ENCODE results near the gene MLLT10.

Gene MLLT10

GRCh38 chr10:21516242-21517131 is 17.5 kb upstream of the MLLT10 start:
- H3K9ac ChIP-seq (ENCODE audit: low read length), result no peak overlapping the region
- H3K9me2 ChIP-seq (ENCODE audit: low read depth, low read length), result no peaks in the 10 kb centered on the region
- H3K4me1 ChIP-seq (ENCODE audit: insufficient read depth, low read length, severe bottlenecking), result peaks cover 36% of the 10 kb centered on the region
- no peaks in the 10 kb centered on the region for H3K36me3 ChIP-seq (ENCODE audit: insufficient read depth, low read length)
- H3K27me3 ChIP-seq (ENCODE audit: insufficient read depth, low read length), result peaks cover 7% of the 10 kb centered on the region
- H4K20me1 ChIP-seq (ENCODE audit: insufficient read depth, low read length), result no peaks in the 10 kb centered on the region
- peak overlapping the region; percentile 68 for H3K4me3 ChIP-seq (ENCODE audit: low read depth, low read length, poor library complexity, severe bottlenecking)
- no peaks in the 10 kb centered on the region for H3F3A ChIP-seq (ENCODE audit: insufficient read depth, low read length)
- no peaks in the 10 kb centered on the region for H3K9me3 ChIP-seq (ENCODE audit: low read length)
- no peak overlapping the region for H3K27ac ChIP-seq (ENCODE audit: low read depth, low read length, poor library complexity, severe bottlenecking)
- no peaks in the 10 kb centered on the region for H3K79me2 ChIP-seq (ENCODE audit: insufficient read depth, low read length)
- H2AFZ ChIP-seq (ENCODE audit: low read length), result no peak overlapping the region
- H3K4me2 ChIP-seq (ENCODE audit: low read length), result peak overlapping the region; percentile 96
- no peak for TF ChIP-seq EZH2 (IDR thresholded peaks at IDR 0.05; ENCODE audit: borderline replicate concordance, low read length)
- no peak for TF ChIP-seq CTCF (IDR thresholded peaks at IDR 0.05; ENCODE audit: low read length)

GRCh38 chr10:21517134-21518031 is 16.6 kb upstream of the MLLT10 start:
- no peak for TF ChIP-seq EZH2 (IDR thresholded peaks at IDR 0.05; ENCODE audit: borderline replicate concordance, low read length)
- no peak for TF ChIP-seq CTCF (IDR thresholded peaks at IDR 0.05; ENCODE audit: low read length)
- H3K9ac ChIP-seq (ENCODE audit: low read length), result peak overlapping the region; percentile 43; the same call in 1 of the 2 replicates

GRCh38 chr10:21518149-21518640 is 15.8 kb upstream of the MLLT10 start:
- no peaks in the 10 kb centered on the region for H3F3A ChIP-seq (ENCODE audit: insufficient read depth, low read length)
- H3K4me2 ChIP-seq (ENCODE audit: low read length), result peak overlapping the region; percentile 96
- no peaks in the 10 kb centered on the region for H4K20me1 ChIP-seq (ENCODE audit: insufficient read depth, low read length)
- peaks cover 36% of the 10 kb centered on the region for H3K4me1 ChIP-seq (ENCODE audit: insufficient read depth, low read length, severe bottlenecking)
- H3K27ac ChIP-seq (ENCODE audit: low read depth, low read length, poor library complexity, severe bottlenecking), result no peak overlapping the region
- no peaks in the 10 kb centered on the region for H3K9me3 ChIP-seq (ENCODE audit: low read length)
- H3K36me3 ChIP-seq (ENCODE audit: insufficient read depth, low read length), result no peaks in the 10 kb centered on the region
- no peaks in the 10 kb centered on the region for H3K9me2 ChIP-seq (ENCODE audit: low read depth, low read length)
- TF ChIP-seq EZH2 (IDR thresholded peaks at IDR 0.05; ENCODE audit: borderline replicate concordance, low read length), result no peak
- TF ChIP-seq CTCF (IDR thresholded peaks at IDR 0.05; ENCODE audit: low read length), result no peak
- no peak overlapping the region for H2AFZ ChIP-seq (ENCODE audit: low read length)
- peak overlapping the region; percentile 68 for H3K4me3 ChIP-seq (ENCODE audit: low read depth, low read length, poor library complexity, severe bottlenecking)
- H3K79me2 ChIP-seq (ENCODE audit: insufficient read depth, low read length), result no peaks in the 10 kb centered on the region
- peaks cover 7% of the 10 kb centered on the region for H3K27me3 ChIP-seq (ENCODE audit: insufficient read depth, low read length)
- H3K9ac ChIP-seq (ENCODE audit: low read length), result no peak overlapping the region; the same call in 1 of the 2 replicates

More at GRCh38 chr10:21517134-21518031, 16.6 kb upstream of the MLLT10 start:
- H3K27ac ChIP-seq (ENCODE audit: low read depth, low read length, poor library complexity, severe bottlenecking), result no peak overlapping the region
- H4K20me1 ChIP-seq (ENCODE audit: insufficient read depth, low read length), result no peaks in the 10 kb centered on the region
- no peaks in the 10 kb centered on the region for H3K79me2 ChIP-seq (ENCODE audit: insufficient read depth, low read length)
- H3K9me2 ChIP-seq (ENCODE audit: low read depth, low read length), result no peaks in the 10 kb centered on the region
- peaks cover 36% of the 10 kb centered on the region for H3K4me1 ChIP-seq (ENCODE audit: insufficient read depth, low read length, severe bottlenecking)
- H2AFZ ChIP-seq (ENCODE audit: low read length), result no peak overlapping the region
- H3F3A ChIP-seq (ENCODE audit: insufficient read depth, low read length), result no peaks in the 10 kb centered on the region
- H3K4me3 ChIP-seq (ENCODE audit: low read depth, low read length, poor library complexity, severe bottlenecking), result peak overlapping the region; percentile 68
- H3K36me3 ChIP-seq (ENCODE audit: insufficient read depth, low read length), result no peaks in the 10 kb centered on the region
- H3K4me2 ChIP-seq (ENCODE audit: low read length), result peak overlapping the region; percentile 96
- H3K9me3 ChIP-seq (ENCODE audit: low read length), result no peaks in the 10 kb centered on the region
- peaks cover 7% of the 10 kb centered on the region for H3K27me3 ChIP-seq (ENCODE audit: insufficient read depth, low read length)
